GM04504 (cell line): ENCODE results near the gene CDH4.

ENCODE experiments used
- DNase-seq: peaks from one replicate; pipeline ENCODE4 v3.0.0-alpha.2; 2012; ENCODE audit warnings: low read depth

Gene CDH4

DNA sequence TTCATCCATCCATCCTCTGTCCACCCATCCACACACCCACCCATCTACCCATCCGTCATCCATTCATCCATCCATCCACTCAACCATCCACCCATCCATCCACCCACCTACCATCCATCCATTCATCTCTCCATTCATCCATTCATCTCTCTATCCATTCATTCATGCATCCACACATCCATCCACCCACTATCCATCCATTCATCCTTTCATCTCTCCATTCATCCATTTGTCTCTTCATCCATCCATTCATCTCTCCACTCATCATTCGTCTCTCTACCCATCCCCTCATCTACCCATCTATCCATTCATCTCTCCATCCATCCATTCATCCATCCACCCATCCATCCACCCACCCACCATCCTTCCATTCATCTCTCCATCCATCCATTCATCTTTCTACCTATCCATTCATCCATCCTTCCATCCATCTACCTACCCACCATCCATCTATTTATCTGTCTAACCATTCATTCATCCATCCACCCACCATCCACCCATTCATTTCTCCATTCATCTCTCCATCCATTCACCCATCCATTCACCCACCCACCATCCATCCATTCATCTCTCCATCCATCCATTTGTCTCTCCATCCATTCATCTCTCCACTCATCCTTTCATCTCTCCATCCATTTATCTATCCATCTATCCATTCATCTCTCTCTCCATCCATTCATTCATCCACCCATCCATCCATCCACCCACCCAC lies 538.2 kb downstream of the CDH4 start:
- DNase-seq, result no peak

DNA sequence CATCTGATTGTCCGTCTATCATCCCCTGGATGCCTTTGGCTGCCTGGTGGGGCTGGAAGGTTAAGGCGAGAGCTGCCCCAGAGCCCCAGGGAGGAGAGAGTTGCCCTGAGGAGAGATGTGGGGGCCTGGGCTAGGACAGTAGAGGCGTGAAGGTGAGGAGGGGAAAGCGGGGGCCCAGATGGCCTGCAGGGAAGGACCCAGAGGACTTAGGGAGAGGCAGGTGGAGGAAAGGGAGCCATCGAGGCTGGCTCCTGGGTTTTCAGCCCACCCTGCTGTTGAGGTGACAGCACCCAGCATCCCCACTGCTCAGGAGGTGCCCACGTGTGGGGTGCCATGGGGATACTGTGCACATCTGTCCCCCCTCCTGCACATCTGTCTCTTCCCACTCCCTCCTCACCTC lies 539.9 kb downstream of the CDH4 start:
- no peak for DNase-seq

DNA sequence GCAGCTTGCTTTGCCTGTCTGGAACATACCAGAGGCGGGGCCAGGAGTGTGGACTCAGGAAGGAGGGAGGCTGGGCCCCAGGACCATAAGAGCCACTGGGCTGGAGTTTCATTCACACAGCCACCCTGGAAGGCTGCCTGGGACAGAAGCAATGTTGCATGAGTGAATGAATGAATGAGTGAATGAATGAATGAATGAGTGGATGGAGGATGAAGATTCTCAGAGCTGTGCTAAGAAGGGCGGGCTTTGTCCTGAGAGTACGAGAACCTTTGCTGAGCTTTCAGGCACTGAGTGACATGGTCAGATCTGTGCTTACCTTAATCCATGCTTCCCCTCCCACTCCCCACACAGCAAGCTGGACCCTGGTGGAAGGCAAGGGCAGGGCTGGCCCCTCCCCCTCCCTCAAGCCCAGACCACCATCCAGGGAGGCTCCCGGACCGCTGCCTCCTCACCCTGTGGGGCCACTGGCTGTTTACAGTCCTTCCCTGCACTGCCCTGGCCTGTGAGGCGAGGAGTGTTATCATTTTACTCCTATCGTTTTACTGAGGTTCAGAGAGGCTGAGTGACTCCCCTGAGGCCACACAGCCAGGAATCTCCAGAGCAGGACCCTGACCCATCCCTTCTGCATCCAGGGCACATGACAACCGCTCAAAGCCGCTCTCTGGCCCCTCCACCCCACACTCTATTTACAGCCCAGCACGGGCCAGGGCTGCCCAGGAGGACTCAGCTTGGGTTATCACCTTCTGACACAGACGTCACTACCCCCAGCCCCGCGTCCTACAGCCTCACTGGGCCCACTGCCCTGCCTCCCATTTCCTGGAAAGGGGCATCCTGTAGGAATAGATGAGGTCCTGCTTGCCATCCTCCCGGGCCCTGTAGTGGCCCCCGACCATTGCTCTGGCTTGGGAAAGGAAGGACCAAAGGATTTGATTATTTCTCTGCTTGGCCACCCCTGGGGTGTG lies 543.9 kb downstream of the CDH4 start:
- no peak for DNase-seq

DNA sequence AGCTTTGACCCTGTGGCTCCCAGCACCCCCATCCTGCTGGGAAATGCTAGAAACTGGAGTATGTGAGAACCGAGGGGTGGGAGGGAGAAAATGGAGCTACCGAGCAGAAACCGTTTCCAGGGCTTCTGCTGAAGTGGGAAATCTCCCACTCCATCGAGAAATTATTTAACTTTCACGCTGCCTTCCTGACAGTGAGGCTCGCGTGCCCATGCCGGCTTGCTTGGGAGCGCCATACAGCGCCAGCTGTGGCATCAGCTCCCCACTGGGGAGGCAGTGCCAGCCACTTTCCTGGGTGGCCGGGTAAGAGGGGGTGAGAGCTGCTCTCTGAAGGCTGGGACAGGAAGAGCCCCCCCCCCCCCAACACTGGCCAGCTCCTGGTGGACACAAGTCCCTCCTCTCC lies 544.7 kb downstream of the CDH4 start:
- no peak for DNase-seq

DNA sequence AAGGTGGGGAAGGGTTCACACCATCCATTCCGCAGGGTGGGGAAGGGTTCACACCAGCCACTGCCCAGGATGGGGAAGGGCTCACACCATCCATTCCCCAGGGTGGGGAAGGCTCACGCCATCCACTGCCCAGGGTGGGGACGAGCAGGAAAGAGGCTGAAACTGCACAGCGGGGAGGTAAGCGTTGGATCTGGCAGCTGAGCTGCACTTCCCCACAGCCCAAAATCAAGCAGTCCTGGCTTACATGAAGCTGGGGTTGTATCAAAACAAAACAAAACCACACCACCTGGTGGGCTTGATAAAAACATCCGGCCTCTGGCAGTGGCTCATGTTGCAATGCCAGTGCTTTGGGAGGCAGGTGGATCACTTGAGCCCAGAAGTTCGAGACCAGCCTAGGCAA lies 545.1 kb downstream of the CDH4 start:
- no peak for DNase-seq

DNA sequence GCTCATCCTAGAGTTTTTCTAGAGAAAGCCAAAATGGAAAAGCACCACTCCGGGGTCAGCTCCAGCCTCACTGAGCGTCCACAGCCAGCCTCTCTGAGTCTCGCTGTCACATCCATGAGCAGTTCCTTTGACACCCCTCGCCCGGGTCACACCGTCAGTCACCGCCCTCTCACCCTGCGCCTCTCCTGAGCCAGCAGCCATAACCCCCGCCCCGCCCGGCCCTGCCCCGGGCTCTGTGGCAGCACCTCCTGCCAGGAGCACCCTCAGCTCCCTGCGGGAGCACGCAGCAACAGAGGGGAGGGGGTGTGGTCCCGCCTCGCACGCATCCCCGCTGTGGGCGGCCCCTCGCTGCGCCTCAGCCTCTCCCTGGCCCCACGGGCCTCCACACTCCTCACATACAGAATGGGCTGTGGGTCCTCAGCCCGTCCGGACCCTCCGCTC lies 545.9 kb downstream of the CDH4 start:
- DNase-seq, result no peak

DNA sequence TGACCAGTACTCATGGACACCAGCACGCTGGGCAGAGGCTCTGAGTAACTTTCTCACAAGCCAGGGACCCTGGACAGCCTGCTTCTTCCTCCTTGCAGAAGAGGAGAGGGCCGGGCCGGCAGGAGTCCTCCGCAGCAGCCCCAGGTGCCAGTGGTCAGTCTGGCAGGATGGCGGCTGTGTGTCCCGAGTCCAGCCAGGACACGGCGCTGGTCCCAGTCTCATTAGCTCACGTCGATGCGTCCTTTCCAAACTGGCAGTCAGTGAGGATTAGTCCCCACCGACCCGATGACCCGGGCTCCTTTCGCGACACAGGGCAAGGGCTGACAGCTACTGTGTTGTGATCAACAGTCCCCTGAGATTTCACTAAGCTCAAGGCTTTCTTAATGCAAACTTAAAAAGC lies 546.6 kb downstream of the CDH4 start:
- DNase-seq, result no peak

DNA sequence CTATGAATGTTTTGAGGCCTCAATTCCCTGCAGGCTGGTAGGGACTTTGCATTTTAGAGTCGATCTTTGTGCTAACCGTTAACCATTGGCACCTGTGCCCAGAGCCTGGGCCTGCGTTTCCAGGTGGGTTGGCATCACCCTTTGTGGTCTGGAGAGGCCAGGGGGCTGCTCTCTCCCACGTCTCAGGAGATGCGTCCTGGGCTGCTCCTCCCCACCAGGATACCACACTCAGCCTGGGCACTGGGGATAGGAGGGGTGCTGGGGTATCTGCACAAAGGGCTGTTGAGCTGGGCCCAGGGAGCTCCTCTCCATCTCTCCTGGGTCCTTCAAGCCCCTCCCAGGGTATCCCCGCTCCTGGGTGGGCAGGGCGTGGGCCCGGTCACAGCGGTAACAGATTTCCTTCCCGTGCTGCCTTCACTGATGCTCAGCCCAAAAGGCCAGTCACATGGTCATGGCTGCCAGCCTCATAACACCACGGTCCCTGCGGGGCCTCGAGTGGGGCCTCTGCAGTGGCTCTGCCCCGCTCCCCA lies 547.4 kb downstream of the CDH4 start:
- no peak for DNase-seq

DNA sequence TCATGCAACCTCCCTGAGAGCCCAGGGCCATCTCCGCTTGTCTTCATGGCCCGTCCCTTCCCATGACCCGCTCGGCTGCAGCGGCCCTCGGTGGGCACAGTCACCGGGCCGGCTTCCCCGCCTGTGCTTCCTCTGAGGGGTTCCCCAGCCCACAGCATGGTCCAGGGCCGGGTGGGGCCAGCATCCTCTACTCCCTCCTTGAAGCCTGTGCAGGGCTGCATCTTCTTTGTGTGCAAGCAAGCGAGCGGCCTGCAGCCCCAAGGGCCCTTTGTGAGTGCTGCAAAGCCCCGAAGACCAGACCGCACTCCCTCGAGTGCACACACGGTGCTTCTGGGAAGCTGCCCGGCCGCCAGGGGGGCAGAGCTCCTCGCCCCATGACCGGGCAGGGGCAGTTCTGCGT lies 547.9 kb downstream of the CDH4 start:
- no peak for DNase-seq

DNA sequence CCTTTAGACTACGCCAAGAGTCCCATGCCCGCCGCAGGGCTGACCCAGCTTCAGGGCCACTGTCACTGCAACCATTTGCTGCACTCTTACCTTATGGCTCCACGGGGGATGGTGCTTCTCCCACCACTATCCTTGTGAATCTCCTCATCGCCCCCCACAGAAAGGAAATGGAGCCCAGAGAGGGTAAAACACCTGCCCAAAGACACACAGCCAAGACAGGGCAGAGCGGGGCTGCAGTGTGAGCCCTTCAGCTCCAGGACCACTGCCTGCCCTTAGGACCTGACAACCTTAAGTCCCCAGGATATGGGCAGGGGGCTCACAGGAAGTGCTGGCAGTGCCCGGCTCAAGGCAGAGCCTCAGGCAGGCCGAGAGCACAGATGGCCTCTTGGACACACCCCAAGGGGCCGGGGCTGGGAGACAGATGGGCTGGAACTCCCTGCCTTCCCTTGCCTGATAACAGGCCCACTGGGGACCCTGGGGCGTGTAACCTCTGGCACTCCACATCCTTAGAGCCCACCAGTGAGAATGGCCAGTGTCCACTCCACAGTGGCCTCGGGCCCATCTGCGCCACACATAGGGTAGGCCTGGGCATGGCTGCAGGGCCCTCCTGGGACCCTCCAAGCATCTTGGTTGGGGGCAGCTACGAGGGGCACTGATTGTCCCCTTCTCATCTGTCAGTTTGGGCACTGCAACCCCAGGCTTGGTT lies 548.5 kb downstream of the CDH4 start:
- DNase-seq, result no peak

DNA sequence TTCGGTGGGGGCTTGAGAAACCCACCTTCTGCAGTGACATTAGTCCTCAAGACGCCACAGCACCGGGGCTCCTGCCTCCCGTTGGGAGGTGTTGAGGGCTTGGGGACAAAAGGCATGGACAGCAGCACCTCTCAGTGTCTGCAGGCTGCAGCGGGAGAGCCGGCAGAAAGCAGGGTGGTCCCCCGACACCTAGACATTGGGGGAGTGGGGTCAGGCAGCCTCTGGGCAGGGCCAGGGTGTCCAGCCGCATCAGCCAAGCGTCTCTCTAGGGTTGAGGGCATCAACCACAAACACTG lies 549.0 kb downstream of the CDH4 start:
- DNase-seq, result no peak

DNA sequence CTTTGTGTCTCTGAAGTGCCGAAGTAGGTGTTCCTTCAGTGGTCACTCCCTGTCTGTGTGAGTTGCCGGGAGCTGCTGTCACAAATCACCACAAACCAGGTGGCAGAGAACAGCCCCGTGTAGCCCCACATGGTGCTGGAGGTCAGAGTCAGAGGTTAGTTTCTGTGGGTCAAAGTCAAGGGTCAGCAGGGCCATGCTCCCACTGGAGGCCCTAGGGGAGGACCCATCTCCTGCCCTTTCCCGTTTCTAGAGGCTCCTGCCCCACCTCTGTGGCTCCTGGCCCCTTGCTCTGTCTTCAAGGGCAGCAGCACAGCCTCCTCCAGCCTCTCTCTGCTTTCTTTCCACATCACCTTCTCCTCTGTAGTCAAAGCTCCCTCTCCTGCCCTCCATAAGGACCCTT lies 549.4 kb downstream of the CDH4 start:
- no peak for DNase-seq

DNA sequence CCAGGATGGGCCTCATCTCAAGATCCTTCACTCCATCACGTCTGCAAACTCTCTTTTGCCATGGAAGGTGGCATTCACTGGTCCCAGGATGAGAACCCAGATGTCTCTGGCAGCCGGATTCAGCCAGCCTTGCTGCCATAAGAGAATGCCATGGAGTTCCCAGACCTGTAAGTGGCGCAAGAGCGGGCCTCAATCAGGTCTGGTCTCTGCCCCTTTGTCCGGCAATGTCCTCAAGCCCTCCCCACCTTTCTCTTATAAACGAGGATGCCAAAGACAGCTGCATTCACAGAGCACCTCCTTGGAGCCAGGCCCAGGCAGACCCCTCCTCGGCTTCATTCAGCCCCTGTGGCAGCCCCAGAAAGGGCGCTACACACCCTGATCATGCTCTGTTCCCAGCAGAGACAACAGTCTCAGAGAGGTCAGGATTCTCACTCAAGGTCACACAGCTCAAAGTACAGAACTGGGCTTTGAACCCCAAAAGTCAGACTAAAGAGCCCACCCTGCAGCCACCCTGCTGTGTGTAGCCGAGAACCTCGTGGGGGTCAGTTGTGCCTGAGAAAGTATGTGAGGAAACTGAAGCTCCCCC lies 549.9 kb downstream of the CDH4 start:
- no peak for DNase-seq

DNA sequence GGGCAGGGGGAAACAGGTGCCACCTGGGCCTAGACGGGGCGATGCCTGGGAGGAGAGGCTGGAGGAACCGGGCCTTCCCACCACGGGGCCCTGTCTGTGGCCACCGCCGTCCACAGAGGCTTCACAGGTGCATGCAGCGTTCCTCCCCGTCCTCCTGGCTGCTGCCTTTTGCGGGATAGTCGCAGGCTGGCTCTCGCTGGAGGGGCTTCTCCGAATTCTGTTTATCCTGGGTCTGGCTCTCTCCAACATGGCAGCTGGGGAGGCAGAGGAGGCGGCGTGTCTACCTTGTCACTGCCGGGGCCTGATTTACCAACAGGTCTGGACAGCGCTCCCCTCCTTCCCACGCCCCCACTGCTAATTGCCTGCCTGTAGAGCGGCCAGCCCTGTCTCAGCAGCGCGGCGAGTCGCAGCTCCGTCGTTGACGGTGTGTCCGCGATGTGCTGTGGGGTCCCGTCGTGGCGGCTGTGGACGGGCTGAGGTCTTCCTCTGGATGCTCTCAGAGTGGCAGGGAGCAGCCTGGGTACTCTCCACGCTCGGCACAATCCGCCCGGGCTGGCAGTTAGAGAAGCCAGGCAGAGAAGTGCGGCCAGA lies 550.8 kb downstream of the CDH4 start:
- no peak for DNase-seq

DNA sequence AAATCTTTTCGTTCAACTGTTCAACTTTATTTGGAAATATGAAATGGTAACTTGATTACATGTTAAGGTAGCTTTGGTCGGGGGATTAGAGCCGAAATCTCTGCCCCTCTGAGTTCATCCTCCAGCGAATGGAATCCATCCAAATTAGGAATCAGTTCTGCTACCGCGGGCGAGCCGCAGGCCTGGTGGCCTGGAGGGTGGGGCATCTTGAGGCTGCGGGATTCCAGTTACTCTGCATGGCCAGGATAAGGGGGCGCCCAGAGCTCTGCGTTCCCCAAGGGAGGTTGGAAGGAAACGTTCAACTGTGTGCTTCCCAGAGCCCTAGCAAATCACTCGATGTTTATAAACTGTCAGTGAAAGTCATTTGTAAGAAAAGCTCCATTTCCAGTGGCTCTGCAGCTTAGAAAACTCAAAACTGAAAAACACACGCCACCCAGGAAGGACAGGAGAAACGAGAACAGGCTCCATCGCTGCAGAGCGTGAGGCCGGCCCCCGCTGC lies 551.4 kb downstream of the CDH4 start:
- DNase-seq, result no peak

DNA sequence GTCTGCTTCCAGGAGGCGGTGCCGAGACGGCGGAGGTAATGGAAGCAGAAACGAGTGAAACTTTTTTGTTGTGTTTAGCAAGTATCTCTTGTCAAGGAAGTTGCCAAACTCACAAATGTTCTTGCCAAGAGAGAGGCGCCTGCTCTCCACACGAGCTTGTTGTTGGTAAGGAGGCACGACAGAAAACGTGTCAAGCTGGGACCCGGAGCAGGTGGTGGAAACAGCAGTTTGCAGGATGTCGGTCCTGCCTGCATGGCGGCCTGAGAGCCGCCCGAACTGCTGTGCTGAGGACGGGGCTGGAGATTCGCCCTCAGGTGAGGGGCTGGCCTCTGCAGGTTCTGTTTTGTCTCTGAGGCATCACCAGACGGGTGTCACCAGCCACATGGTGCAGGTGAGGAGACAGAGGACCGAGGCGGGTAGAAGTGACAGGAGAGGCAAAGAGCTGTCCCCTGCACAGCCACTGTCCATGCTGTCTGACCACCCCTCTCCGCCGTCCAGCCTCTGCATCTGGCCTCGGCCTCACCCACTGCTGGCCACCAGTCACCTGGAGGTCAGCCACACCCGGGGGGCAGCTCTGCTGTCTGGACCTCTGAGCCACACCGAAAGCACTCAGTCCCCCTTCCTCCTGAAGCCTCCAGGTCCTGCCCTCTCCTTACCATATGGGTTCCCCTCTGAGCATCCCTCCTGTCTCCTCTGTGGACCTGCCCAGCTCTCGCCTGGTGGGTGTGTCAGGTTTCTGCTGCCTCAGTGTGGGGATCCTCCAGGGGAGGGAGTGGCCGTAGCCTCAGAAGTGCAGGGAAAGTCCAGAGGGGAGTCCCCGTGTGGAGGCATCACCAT lies 552.1 kb downstream of the CDH4 start:
- peak; percentile 8 for DNase-seq

DNA sequence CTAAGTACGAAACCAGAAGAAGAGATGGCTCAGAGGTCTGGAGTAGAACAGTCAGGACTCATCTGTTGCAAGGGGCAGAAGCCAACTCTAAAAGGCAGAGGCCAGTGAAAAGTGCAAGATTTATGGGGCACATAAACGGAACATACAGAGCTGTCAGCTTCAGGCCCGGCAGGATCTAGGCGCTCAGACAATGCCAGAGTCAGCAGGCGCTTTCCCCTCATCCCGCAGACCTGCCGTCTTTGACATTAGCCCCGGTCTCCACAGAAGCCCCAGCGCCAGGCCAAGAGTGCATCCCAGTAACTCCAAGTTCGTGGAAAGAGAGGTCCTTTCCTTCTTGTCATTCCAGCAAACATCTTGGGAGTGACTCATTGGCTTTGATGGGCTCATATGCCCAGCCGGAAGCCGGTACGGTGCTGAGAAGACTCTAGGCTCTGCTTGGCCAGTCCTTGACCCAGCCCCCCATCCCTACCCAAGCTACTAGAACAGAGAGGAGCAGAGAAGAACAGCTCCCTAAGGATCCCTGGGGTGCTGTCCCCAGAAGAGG lies 552.8 kb downstream of the CDH4 start:
- DNase-seq, result peak; percentile 14

DNA sequence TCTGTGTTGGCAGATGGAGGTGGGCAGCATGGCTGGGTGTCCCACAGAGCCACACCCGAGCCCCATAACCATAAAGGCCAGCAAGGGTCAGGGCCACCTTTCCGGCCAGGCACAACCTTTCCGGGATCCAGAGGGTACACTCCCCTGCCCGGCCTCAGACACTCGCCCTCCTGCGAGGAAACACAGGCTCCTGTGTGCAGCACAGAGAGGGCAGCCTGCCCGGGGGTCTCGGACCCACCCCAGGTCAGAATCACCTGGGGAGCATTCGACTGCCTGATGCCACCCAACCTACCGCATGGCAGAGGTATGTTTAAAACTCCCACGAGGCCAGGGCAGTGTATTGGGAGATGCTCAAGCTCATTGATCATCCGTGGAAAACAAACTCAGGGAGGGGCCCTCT lies 553.3 kb downstream of the CDH4 start:
- DNase-seq, result no peak

DNA sequence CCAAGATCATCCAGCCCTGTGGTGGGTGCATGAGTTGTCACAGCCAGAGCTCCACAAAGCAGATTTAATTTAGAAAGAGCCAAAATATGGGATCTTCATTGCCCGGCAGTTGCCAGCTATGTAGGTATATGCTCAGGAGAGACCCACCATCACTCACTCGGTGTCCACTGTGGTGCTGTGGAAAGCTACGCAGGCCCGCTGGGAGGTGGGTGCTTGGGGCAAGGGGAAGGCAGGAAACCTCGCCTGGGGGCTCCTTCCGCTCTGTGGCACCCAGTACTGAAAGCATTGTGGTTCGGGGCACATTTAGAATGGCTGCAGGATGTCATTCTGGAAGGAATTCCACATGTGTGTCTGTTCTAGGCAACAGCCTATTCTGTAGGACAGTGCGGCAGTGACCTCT lies 553.7 kb downstream of the CDH4 start:
- DNase-seq, result no peak

DNA sequence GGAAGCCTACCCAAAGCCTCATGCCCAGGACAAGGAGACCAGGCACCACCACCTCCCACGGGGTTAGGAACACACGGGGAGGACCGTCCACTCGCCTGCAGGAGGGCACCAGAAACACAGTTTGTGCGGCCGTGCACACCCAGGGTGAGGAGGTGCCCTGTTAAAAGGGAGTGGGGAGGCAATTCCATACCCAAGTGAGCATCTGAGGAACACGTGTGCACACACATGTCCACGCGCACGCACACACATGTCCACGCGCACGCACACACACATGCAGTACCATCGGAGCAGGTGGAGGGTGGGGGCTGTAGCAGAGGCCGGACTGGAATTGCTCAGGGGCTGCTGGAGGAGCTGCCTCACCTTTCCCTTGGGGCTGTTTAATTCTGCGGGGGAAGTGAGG lies 554.3 kb downstream of the CDH4 start:
- DNase-seq, result no peak

DNA sequence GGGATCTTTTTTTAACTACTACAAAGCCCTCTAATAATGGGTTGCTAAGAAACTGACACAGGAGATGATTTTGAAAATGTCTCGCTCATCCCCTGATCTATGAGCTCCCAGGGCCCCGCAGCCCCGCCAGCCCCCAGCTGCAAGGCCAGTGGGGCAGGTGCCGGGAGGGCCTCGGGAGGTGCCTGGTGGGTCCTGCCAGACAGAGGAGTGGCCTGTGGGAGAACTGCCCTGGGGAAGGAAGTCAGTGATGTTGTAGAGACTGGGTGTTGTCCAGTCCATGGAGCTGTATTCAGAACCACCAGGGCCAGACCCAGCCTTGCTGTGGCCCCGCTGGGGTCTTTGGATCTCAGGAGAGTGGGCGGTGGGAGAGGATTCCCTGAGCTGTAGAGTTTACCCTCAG lies 554.9 kb downstream of the CDH4 start:
- no peak for DNase-seq
